ENCODE results near the gene P3H2.

DNA sequence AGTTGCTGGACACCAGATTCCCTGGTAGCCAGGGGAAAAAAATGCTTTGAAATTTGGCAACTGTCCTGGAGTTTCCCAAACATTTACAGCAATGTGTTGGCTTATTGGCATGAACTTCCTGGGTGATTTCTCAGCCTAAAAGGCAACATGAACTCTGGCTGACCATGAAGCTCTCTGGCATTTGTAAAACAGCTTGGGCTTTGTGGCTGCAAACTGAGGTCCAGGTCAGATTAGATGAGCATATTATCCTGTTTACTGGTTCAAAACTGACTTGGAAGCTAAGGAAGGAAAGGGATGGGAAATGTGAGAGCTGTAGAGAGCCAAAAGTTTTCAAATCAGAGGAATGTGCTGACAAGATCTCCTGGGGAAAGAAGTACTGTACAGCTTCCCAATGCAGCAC lies 139.0 kb downstream of the P3H2 start:
- TF ChIP-seq EP300 (IDR thresholded peaks at IDR 0.05) (no peak), POLR2A (IDR thresholded peaks at IDR 0.05) (no peak)
- TF ChIP-seq, protein P1, sequence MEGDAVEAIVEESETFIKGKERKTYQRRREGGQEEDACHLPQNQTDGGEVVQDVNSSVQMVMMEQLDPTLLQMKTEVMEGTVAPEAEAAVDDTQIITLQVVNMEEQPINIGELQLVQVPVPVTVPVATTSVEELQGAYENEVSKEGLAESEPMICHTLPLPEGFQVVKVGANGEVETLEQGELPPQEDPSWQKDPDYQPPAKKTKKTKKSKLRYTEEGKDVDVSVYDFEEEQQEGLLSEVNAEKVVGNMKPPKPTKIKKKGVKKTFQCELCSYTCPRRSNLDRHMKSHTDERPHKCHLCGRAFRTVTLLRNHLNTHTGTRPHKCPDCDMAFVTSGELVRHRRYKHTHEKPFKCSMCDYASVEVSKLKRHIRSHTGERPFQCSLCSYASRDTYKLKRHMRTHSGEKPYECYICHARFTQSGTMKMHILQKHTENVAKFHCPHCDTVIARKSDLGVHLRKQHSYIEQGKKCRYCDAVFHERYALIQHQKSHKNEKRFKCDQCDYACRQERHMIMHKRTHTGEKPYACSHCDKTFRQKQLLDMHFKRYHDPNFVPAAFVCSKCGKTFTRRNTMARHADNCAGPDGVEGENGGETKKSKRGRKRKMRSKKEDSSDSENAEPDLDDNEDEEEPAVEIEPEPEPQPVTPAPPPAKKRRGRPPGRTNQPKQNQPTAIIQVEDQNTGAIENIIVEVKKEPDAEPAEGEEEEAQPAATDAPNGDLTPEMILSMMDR (IDR thresholded peaks at IDR 0.05), result no peak

All from suprapubic skin (tissue), 3 donors.